SK-N-SH treated with all-trans-retinoic acid at 6 μM for 48 hours (cell line): ENCODE data around the gene KCNQ5.

Experiments
- BACH2 ChIP-seq: fragments of 250-450 bp; sonication (Bioruptor Pico); IDR thresholded peaks from 2 replicates; pipeline ENCODE4 v1.9.0; 2021; ENCODE audit warnings: mild to moderate bottlenecking, borderline replicate concordance
- ISL1 ChIP-seq: fragments of 250-450 bp; sonication (Bioruptor Pico); IDR thresholded peaks from 2 replicates; pipeline ENCODE4 v2.1.2; 2022; ENCODE audit warnings: mild to moderate bottlenecking, moderate library complexity
- RARB ChIP-seq: fragments of 250-450 bp; sonication (Bioruptor Pico); IDR thresholded peaks from 2 replicates; pipeline ENCODE4 v1.8.0; 2021; ENCODE audit warnings: mild to moderate bottlenecking, moderate library complexity
- ZFP3 ChIP-seq: fragments of 250-450 bp; sonication (Bioruptor Pico); IDR thresholded peaks from 2 replicates; pipeline ENCODE4 v1.5.0; 2020; ENCODE audit warnings: mild to moderate bottlenecking, moderate library complexity

DNA sequence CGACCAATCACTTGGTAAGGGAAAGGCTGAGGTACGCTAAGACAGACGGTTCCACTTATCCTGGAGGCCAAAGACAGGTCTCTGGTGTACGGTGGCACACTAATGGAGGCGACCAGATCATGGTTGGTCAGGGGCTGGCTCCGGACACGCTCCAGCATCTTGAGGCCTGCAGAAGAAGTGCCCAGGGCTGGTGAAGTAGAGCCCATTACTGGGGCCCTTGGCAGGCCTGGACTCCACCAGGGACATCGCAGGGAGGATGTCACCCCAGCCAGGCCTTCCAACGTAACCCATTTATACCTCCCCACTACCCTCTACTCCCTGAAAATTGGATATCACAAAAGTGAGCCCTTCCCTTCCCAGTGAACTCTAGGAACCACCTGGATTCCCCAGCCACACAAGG is 587.3 kb downstream of the KCNQ5 start:
- TF ChIP-seq ISL1 (CRISPR knock-in tag) (no peak), ZFP3 (no peak), RARB (CRISPR knock-in tag) (no peak), BACH2 (CRISPR knock-in tag) (no peak)
